Activated T-cell treated with anti-CD3 and anti-CD28 coated beads, Interleukin-2, amount 50 U/mL, for 4 hours (primary cell): ENCODE data around the gene LIPG. TPM values are rescaled to one million over a fixed set of nuclear protein-coding genes. Genes with fewer than 3 reads are reported as not detected.
"Not testable (repeated sequence)": the region's sequence is repeated elsewhere in the genome, so short reads cannot be mapped to it uniquely, and the experiment has no call there.

ENCODE experiments used
- ATAC-seq, 2 donors: fragments of 200-7000 bp; cut with Tn5 transposase; one replicate each; pipeline ENCODE4 v1.10.0; 2021
- DNase-seq: peaks from one replicate; pipeline ENCODE4 v3.0.0-alpha.2; 2020
- H3K27me3 Mint-ChIP-seq: one replicate; pipeline ENCODE4 v1.8.0; 2021; ENCODE audit warnings: low read depth, mixed read lengths
- H3K36me3 Mint-ChIP-seq: one replicate; pipeline ENCODE4 v1.8.0; 2022; ENCODE audit warnings: mixed read lengths; ENCODE audit not compliant: insufficient read depth
- H3K4me1 Mint-ChIP-seq: one replicate; pipeline ENCODE4 v1.8.0; 2021; ENCODE audit warnings: low read depth, mixed read lengths
- H3K4me3 Mint-ChIP-seq: one replicate; pipeline ENCODE4 v1.8.0; 2021; ENCODE audit warnings: mild to moderate bottlenecking, moderate library complexity, mixed read lengths
- H3K9me3 Mint-ChIP-seq: one replicate; pipeline ENCODE4 v1.8.0; 2021; ENCODE audit warnings: mixed read lengths
- total RNA-seq, 3 donors: library from RNA; stranded (reverse); gene quantifications; one replicate each; pipeline ENCODE4 v1.2.1, GENCODE V29; 2021

The LIPG gene
- total RNA-seq, 3 donors from 2014 or later = 0.13 to 0.16 (median 0.15) TPM

- Mint-ChIP-seq H3K4me1 (no peaks in the 10 kb centered on the region), H3K9me3 (no peaks in the 10 kb centered on the region), H3K27me3 (peaks cover 3% of the 10 kb centered on the region), H3K36me3 (no peaks in the 10 kb centered on the region), H3K4me3 (no peak overlapping the region)
- ATAC-seq = no peak
- DNase-seq = no peak
Observed at GRCh38 chr18:49573835-49574234, 12.0 kb downstream of the LIPG start.

GRCh38 chr18:49579041-49579440 is 17.2 kb downstream of the LIPG start:
- H3K36me3 Mint-ChIP-seq, H3K4me1 Mint-ChIP-seq, DNase-seq, H3K4me3 Mint-ChIP-seq, H3K9me3 Mint-ChIP-seq, ATAC-seq: not testable (repeated sequence)
- peaks cover 14% of the 10 kb centered on the region for H3K27me3 Mint-ChIP-seq

DNA sequence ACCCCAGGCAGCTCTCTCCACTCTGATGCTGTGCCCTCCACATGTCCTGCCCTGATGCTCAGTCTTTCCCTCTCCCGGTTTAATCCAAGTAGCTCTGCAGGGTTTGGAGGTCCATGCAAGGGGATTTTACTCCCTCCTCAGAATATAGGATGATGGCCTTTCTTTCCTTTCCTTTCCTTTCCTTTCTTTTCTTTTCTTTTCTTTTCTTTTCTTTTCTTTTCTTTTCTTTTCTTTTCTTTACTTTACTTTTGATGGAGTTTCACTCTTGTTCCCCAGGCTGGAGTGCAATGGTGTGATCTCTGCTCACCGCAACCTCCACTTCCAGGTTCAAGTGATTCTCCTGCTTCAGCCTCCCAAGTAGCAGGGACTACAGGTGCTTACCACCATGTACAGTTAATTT is 17.7 kb downstream of the LIPG start:
- peaks cover 14% of the 10 kb centered on the region for H3K27me3 Mint-ChIP-seq
- not testable (repeated sequence) for H3K9me3 Mint-ChIP-seq, DNase-seq, H3K36me3 Mint-ChIP-seq, ATAC-seq, H3K4me3 Mint-ChIP-seq, H3K4me1 Mint-ChIP-seq

DNA sequence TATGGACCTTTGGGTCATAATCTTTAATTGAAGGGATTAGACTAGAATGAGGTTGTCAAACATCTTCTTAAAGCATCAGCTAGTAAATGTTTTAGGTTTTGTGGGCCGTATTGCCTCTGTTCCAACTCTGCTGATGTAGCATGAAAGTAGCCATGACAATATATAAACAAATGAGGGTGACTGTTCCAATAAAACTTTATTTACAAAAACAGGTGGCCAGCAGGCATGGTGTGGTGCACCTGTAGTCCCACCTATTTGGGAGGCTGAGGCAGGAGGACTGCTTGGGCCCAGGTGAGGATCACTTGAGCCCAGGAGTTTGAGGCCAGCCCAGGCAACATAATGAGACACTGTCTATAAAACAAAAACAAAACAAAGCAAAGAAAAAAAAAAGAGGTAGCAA is 18.4 kb downstream of the LIPG start:
- Mint-ChIP-seq H3K36me3 (no peaks in the 10 kb centered on the region), H3K9me3 (no peaks in the 10 kb centered on the region), H3K27me3 (peaks cover 14% of the 10 kb centered on the region), H3K4me3 (no peak overlapping the region), H3K4me1 (no peaks in the 10 kb centered on the region)
- DNase-seq (no peak), ATAC-seq (no peak)

DNA sequence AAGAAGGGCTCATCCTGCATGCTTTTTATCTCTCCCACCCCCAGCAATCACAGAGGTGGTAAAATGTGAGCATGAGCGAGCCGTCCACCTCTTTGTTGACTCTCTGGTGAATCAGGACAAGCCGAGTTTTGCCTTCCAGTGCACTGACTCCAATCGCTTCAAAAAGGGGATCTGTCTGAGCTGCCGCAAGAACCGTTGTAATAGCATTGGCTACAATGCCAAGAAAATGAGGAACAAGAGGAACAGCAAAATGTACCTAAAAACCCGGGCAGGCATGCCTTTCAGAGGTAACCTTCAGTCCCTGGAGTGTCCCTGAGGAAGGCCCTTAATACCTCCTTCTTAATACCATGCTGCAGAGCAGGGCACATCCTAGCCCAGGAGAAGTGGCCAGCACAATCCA is 19.5 kb downstream of the LIPG start:
- Mint-ChIP-seq H3K4me1 (no peaks in the 10 kb centered on the region), H3K4me3 (no peak overlapping the region), H3K27me3 (peaks cover 14% of the 10 kb centered on the region), H3K36me3 (no peaks in the 10 kb centered on the region), H3K9me3 (no peaks in the 10 kb centered on the region)
- ATAC-seq = no peak
- DNase-seq = no peak

GRCh38 chr18:49582579-49582978 is 20.7 kb downstream of the LIPG start:
- no peaks in the 10 kb centered on the region for H3K9me3 Mint-ChIP-seq
- peaks cover 14% of the 10 kb centered on the region for H3K27me3 Mint-ChIP-seq
- no peaks in the 10 kb centered on the region for H3K4me1 Mint-ChIP-seq
- H3K4me3 Mint-ChIP-seq = no peak overlapping the region
- no peaks in the 10 kb centered on the region for H3K36me3 Mint-ChIP-seq
- DNase-seq (no peak), ATAC-seq (no peak)

GRCh38 chr18:49584394-49584793 is 22.5 kb downstream of the LIPG start:
- no peak overlapping the region for H3K4me3 Mint-ChIP-seq
- no peaks in the 10 kb centered on the region for H3K4me1 Mint-ChIP-seq
- ATAC-seq = no peak
- no peaks in the 10 kb centered on the region for H3K36me3 Mint-ChIP-seq
- DNase-seq = no peak
- H3K27me3 Mint-ChIP-seq = peaks cover 14% of the 10 kb centered on the region
- H3K9me3 Mint-ChIP-seq = no peaks in the 10 kb centered on the region

DNA sequence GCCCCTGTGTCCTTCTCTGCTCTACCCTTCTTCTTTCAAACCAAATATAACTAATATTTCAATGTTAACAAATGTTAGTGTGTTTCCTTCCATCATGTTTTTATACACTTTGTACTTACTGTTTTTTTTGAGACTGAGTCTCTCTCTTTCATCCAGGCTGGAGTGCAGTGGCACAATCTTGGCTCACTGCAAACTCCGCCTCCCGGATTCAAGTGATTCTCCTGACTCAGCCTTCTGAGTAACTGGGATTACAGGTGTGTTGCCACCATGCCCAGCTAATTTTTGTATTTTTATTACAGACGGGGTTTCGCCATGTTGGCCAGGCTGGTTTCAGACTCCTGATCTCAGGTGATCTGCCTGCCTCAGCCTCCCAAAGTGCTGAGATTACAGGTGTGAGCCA is 23.1 kb downstream of the LIPG start:
- not testable (repeated sequence) for H3K9me3 Mint-ChIP-seq, H3K4me1 Mint-ChIP-seq, ATAC-seq, H3K36me3 Mint-ChIP-seq, DNase-seq, H3K4me3 Mint-ChIP-seq
- H3K27me3 Mint-ChIP-seq = peaks cover 10% of the 10 kb centered on the region

- Mint-ChIP-seq H3K36me3 (no peaks in the 10 kb centered on the region), H3K4me1 (no peaks in the 10 kb centered on the region), H3K4me3 (no peak overlapping the region), H3K27me3 (peaks cover 7% of the 10 kb centered on the region), H3K9me3 (no peaks in the 10 kb centered on the region)
- no peak for DNase-seq
- ATAC-seq = no peak
Observed at GRCh38 chr18:49585781-49586663, 24.2 kb downstream of the LIPG start.

GRCh38 chr18:49588171-49588570 is 26.3 kb downstream of the LIPG start:
- H3K4me3 Mint-ChIP-seq = no peak overlapping the region
- H3K27me3 Mint-ChIP-seq = peaks cover 2% of the 10 kb centered on the region
- no peaks in the 10 kb centered on the region for H3K9me3 Mint-ChIP-seq
- no peak for ATAC-seq
- H3K36me3 Mint-ChIP-seq = no peaks in the 10 kb centered on the region
- H3K4me1 Mint-ChIP-seq = no peaks in the 10 kb centered on the region
- no peak for DNase-seq

DNA sequence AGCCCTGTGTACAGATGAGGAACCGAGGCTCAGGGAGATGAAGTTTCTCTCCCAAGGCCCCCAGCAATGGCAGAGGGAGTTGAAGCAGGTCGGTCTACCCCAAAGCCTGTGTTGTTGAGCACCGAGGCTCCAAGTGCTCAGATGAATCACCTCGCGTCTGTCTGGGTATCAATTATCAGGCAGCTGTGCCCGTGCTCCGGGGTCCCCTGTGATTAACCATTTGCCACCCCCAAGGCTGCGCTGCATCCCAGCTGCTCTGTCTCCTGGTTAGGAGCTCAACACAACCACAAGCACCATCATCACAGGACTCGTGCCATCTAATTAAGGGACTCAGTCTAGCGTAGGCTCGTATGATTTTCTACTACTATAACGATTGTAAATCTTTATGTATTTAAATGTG is 27.1 kb downstream of the LIPG start:
- Mint-ChIP-seq H3K4me3 (no peak overlapping the region), H3K9me3 (no peaks in the 10 kb centered on the region), H3K27me3 (peaks cover 2% of the 10 kb centered on the region), H3K4me1 (no peaks in the 10 kb centered on the region), H3K36me3 (no peaks in the 10 kb centered on the region)
- no peak for DNase-seq
- ATAC-seq = no peak

DNA sequence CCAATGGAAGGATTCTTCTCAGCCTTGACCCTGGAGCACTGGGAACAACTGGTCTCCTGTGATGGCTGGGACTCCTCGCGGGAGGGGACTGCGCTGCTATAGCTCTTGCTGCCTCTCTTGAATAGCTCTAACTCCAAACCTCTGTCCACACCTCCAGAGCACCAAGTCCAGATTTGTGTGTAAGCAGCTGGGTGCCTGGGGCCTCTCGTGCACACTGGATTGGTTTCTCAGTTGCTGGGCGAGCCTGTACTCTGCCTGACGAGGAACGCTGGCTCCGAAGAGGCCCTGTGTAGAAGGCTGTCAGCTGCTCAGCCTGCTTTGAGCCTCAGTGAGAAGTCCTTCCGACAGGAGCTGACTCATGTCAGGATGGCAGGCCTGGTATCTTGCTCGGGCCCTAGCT is 28.8 kb downstream of the LIPG start:
- no peaks in the 10 kb centered on the region for H3K36me3 Mint-ChIP-seq
- H3K4me3 Mint-ChIP-seq = no peak overlapping the region
- ATAC-seq (no peak), DNase-seq (no peak)
- H3K27me3 Mint-ChIP-seq = peaks cover 4% of the 10 kb centered on the region
- no peaks in the 10 kb centered on the region for H3K4me1 Mint-ChIP-seq
- no peaks in the 10 kb centered on the region for H3K9me3 Mint-ChIP-seq

DNA sequence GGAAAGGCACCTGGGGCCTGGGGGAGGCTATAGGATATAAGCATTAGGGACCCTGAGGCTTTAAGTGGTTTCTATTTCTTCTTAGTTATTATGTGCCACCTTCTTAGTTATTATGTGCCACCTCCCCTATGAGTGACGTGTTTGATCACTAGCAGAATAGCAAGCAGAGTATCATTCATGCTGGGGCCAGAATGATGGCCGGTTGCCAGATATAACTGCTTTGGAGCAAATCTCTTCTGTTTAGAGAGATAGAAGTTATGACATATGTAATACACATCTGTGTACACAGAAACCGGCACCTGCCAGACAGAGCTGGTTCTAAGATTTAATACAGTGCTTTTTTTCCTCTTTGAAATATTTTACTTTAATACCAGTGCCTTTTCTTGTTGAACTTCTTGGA is 29.4 kb downstream of the LIPG start:
- peaks cover 4% of the 10 kb centered on the region for H3K27me3 Mint-ChIP-seq
- H3K9me3 Mint-ChIP-seq = no peaks in the 10 kb centered on the region
- H3K36me3 Mint-ChIP-seq = no peaks in the 10 kb centered on the region
- DNase-seq (no peak), ATAC-seq (no peak)
- no peaks in the 10 kb centered on the region for H3K4me1 Mint-ChIP-seq
- no peak overlapping the region for H3K4me3 Mint-ChIP-seq

DNA sequence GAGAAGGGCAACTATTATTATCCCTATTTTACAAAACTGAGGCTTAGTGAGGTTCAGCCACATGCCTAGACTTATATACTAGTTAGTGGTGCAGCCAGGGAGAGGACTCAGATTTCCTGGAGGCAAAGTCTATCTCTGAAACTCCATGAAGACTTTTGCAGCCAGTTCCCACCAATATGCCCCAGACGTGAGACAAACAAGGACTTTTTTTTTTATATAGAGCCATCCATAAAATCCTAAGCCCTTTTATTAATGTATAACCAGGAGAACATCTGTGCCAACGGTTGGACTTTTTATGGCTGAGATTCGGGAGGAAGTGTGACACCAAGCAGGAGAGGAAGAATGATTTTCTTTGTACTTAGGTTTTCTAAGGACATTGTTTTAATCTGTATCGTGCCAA is 29.9 kb downstream of the LIPG start:
- Mint-ChIP-seq H3K36me3 (no peaks in the 10 kb centered on the region), H3K9me3 (no peaks in the 10 kb centered on the region), H3K4me1 (no peaks in the 10 kb centered on the region), H3K4me3 (no peak overlapping the region), H3K27me3 (peaks cover 4% of the 10 kb centered on the region)
- DNase-seq (no peak), ATAC-seq (no peak)

DNA sequence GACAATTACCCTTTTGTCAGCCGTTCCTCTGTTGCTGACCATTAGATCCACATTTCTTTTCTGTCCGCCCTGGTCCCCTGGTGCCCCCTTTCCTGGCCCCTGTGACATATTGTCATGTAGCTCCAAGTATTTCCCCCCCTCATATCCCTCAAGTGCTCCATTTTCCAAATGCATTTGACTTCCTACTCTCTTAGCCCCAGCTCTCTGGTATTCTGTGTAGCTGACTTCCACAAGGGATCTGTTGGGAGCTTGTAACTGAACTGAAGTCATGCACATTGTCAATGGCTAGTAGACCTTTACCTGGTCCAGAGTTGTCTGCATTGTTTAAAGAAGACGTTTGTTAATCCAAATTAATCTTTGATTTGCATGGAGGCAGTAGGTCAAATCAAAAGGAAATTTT is 34.8 kb downstream of the LIPG start:
- Mint-ChIP-seq H3K4me1 (no peaks in the 10 kb centered on the region), H3K9me3 (no peaks in the 10 kb centered on the region), H3K27me3 (peaks cover 9% of the 10 kb centered on the region), H3K4me3 (no peak overlapping the region), H3K36me3 (no peaks in the 10 kb centered on the region)
- DNase-seq (no peak), ATAC-seq (no peak)
